ENCODE data around the gene LUZP2. TPM values are rescaled to one million over a fixed set of nuclear protein-coding genes. Genes with fewer than 3 reads are reported as not detected.

LUZP2 gene
- total RNA-seq, 1 experiment from 2014 or later, result not detected

DNA sequence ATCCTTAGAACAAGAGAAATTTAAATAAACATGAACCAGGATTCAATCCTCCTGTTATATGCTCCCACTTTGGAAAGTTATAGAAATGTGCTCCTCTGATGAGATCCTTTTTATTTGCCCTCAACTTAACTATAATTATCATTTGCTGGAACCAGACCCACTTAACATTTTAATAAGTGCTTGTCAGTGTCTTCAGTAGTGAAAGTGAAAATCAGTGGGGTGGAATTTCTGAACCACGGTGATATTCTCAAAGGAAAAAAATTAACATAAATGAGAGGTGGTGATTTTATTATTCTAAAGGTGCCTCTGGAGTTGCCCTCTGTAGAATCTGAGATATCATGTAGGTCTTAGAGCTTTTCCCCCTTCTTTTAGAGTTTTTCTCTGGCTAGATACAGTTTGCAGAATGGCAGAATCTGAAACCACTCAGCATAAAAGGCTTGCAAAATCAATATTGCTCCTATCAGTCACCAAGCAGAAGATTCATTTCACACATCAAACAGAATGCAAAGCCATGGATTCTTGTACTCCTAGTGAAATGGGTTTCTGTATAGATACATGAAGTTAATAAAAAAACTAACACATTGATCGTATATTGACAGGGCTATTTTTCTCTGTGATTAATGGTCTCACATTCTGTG is 213.2 kb downstream of the LUZP2 start:
- DNase-seq (ENCODE audit: low spot score), result no peak

- no peak for DNase-seq (ENCODE audit: low spot score)
Observed at GRCh38 chr11:24714601-24715000, 217.7 kb downstream of the LUZP2 start.

GRCh38 chr11:24716403-24716802 is 219.6 kb downstream of the LUZP2 start:
- DNase-seq (ENCODE audit: low spot score), result no peak

GRCh38 chr11:24723231-24723630 is 226.4 kb downstream of the LUZP2 start:
- no peak for DNase-seq (ENCODE audit: low spot score)

DNA sequence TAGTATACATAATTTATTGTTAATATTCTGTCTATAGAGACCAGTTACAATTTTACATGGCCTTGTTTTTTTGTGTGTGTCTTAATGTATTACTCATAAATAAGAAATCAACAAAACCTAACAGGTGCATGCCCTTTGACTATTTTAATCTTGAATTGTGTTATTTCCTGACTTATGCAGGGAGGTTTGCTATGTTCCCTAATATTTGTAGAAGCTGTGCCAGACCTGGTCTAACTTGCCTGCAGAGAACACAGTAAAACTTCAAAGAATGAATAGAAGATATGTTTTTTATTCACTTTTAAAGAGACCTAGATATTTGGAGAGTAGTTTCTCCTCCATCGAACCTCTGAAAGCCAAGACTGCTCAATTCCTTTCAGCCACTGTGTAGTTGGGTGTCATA is 234.7 kb downstream of the LUZP2 start:
- no peak for DNase-seq (ENCODE audit: low spot score)

DNA sequence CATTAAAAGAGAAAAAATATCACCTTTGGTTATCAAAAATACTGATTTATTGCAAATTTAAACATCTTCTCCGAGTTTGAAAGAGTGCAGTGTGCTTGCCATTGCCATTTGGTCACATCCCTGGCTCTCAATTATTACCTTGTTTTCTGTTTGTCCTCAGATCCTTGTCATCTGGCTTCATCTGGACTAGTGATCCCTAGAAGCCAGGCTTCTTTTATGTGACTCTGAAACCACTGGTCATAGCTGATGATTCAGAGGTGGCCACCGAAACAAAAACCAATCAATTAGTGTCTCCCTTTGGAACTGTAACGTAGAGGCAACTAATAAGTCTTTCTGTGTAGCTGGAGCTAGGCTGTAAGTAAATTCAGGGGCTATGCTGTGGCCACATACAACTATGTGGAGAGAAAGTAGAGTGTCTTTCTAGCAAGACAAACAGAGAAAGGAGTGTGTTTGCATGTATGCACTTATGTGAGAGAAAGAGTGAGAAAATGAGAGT is 237.9 kb downstream of the LUZP2 start:
- no peak for DNase-seq (ENCODE audit: low spot score)

- no peak for DNase-seq (ENCODE audit: low spot score)
Observed at GRCh38 chr11:24738972-24739371, 242.1 kb downstream of the LUZP2 start.

GRCh38 chr11:24739637-24740036 is 242.8 kb downstream of the LUZP2 start:
- no peak for DNase-seq (ENCODE audit: low spot score)

GRCh38 chr11:24747275-24748251 is 250.7 kb downstream of the LUZP2 start:
- DNase-seq (ENCODE audit: low spot score), result no peak

DNA sequence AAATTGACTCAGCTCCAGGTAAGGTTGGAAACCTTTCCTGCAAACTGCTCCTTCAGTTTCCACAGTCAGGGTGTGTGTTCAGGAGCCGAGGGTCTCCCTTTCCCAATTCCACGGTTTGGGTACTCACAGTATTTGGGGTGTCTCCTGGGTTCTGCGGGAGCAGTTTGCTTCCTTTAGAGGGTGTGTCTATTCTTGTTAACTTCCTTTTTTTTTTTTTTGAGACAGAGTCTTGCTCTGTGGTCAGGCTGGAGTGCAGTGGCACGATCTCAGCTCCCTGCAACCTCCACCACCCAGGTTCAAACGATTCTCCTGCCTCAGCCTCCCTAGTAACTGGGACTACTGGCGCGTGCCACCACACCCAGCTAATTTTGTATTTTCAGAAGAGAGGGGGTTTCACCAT is 251.4 kb downstream of the LUZP2 start:
- DNase-seq (ENCODE audit: low spot score), result no peak

- DNase-seq (ENCODE audit: low spot score), result no peak
Observed at GRCh38 chr11:24754406-24754805, 257.6 kb downstream of the LUZP2 start.

DNA sequence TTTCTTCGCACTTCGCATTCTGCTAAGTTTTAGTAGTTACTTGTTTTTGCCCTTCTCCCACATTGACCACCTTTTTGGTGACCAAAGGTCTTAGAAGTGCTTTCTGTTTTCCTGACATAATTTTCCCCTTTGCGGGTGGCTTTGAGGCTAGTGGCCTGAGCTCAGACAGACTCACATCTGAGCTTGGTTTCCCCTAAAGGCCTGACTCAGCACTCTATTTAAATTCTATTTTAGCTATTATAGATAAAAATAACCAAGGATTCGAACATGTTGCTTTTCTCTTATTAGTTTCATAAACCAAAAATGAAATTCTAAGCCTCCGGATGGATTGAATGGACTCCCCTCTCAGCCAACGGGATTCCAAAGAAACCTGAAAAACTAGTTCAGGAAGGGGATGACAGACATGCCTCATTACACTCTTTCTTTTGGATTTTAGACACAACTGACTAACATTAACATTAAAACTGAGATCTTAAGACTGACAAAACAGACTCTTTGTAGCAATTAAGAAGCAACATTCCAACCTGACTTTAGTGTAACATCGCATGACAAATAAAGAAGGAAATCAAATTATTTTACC is 258.5 kb downstream of the LUZP2 start:
- DNase-seq (ENCODE audit: low spot score), result peak; percentile 32

GRCh38 chr11:24759742-24760141 is 262.9 kb downstream of the LUZP2 start:
- DNase-seq (ENCODE audit: low spot score), result no peak

DNA sequence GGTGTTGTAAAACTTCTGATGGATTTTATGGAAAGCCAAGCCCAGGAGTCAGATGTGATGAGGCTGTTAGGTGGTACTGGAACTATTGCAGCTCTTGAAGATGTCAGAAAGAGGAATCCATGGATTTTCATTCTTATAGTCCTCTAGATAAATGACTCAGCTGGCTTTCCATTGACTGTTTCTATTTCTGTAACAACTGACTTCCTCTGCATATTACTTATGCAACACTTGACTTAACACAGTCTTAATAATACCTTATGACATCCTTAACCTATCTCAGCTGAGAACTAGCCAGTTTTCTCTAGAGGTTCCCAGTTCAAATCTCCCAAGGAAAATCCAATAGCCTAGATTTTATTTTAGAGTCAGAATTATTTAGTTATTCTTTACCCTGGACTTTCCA is 263.8 kb downstream of the LUZP2 start:
- DNase-seq (ENCODE audit: low spot score), result no peak

DNA sequence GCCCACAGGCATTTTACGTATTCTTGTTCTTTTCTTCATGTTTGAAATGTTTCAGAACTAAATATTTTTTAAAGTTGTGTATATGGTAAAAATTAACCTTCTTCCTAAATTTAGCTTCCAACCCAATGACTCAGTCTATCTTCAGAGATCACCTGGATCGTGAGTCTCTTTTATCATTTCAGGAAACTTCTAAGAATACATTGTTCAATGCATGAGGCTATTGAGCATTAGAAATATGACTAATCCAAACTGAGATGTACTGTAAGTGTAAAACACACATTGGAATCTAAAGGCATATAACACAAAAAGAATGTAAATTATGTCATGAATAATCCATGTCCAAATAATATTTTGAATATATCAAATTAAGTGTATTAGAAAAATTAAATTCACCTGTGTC is 265.2 kb downstream of the LUZP2 start:
- DNase-seq (ENCODE audit: low spot score), result no peak

- DNase-seq (ENCODE audit: low spot score), result no peak
Observed at GRCh38 chr11:24767411-24767810, 270.6 kb downstream of the LUZP2 start.

GRCh38 chr11:24773322-24773721 is 276.5 kb downstream of the LUZP2 start:
- no peak for DNase-seq (ENCODE audit: low spot score)

DNA sequence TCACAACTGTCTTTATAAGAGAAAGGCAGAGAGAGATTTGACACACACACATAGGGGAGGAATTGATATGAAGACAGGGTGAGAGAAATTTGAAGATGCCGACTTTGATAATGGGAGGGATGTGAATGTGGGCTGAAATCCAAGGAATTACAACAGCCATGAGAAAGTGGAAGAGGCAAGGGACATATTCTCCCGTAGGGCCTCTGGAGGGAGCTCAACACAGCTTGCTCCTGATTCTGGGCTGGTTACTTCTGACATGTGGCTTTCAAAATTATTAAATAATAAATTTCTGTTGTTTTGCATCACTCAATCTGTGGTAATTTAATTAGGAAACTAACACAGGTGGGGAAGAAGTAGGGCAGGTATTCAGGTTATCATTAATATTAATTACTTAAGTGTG is 282.9 kb downstream of the LUZP2 start:
- peak; percentile 37 for DNase-seq (ENCODE audit: low spot score)

GRCh38 chr11:24781288-24781687 is 284.4 kb downstream of the LUZP2 start:
- DNase-seq (ENCODE audit: low spot score), result peak; percentile 36

DNA sequence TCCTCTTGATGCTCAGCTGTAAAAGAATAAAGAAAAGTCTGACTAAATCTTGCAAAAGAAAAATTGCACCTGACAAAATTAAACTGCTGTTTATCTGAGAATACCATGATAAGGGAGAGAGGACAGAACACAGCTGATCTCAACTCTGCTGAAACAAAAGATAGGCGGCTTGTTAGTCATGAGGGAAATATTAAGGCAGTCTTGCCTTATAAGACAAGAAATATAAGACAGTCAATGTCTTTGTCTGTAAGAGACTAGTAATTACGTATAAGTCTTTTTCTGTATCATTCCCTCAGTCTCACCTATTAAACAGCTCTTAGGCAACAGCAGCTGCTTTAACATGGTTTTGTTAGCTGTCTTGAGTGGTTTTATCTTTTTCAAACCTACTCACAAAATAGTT is 296.6 kb downstream of the LUZP2 start:
- DNase-seq (ENCODE audit: low spot score), result no peak

DNA sequence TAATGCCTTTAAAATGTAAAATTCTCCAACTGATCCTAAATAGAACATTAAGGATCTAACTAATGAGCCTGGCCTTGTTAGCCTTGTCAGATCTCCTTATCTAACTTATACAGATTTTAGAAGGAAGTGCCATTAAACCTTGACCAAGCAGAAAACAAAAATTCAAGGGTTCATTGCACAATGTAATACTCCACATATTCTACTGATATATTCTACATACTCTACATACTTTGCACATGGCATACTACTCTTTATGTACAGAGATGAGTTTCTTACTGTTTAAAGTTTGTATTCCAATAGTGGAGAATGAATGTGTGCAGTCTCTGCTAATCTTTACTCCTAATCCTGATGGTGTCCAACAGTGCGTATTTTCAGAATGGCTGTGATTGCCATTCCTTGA is 297.2 kb downstream of the LUZP2 start:
- no peak for DNase-seq (ENCODE audit: low spot score)

GRCh38 chr11:24805671-24806070 is 308.8 kb downstream of the LUZP2 start:
- DNase-seq (ENCODE audit: low spot score), result no peak

All from HT-29 (cell line).